Measurements from ENCODE around the gene RGS16. TPM values are rescaled to one million over a fixed set of nuclear protein-coding genes. Genes with fewer than 3 reads are reported as not detected.
A peak's percentile ranks its signal among the peaks of the same experiment; 100 is the strongest.

The RGS16 gene
- total RNA-seq, 1 donor from 2014 or later: 5.1 TPM

DNA sequence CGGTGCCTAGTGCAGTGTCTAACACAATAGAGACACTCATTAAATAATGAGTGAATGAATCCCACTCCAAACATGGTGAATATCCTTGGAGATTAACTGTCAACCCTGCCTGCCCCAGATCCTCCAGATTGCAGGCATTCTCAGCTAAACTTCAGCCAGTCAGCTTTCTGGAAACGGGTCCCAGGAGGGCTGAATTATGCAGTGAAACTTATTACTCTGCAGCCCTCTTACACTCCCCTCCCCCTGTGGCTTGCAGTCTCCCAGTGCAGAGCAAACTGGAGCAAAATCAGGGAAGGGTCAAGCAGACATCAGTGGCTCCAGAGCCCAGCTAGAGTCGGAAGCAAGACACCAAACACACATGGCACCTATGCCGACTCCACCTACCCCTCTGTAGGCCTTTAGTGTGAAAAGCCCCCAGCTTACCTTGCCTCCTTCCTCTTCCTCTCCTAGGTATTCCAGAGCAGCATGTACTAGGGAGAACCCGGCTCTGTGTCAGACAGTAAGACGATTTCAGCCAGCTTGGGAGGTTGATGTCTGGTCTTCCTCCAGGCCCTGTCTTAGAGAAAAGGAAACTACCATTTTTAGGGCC, 6.5 kb upstream of the RGS16 start:
- DNase-seq (ENCODE audit: low read depth): no peak

DNA sequence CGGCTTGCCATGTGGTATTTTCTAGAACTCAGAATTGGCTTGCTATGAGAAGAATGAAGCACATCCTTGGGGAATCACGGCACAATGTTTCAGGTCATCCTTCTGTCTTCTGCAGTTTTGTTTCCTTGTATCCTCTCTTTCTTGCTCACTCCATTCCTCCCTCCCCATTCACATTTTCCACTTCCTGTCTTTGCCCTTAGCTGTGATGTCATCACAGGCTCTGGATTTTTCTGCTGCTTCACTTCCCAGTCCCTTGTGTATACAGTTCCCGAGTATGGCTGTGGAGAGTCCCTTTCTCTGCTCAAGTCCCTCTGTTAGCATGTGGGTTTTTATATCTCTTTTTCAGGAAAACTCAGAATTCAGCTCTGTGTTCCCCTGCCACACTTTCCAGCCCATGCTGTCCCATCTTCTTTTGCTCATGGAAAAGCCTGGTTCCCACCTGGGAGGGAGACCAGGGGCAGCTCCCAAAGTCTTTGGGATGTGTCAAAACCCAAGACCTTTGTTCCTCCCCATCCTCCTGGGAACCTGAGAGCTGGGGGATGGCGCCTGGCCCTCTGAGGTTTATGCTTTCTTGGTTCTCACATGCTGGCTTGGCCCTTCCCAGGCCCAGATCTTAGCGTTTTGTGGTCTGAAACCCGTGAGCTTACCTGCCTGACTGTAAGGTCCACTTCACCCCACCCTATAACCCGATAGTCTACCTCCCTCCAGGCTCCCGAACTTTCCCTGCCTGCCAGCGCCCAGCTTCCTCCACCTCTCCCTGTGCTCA, 4.8 kb upstream of the RGS16 start:
- DNase-seq (ENCODE audit: low read depth): peak; percentile 17

DNA sequence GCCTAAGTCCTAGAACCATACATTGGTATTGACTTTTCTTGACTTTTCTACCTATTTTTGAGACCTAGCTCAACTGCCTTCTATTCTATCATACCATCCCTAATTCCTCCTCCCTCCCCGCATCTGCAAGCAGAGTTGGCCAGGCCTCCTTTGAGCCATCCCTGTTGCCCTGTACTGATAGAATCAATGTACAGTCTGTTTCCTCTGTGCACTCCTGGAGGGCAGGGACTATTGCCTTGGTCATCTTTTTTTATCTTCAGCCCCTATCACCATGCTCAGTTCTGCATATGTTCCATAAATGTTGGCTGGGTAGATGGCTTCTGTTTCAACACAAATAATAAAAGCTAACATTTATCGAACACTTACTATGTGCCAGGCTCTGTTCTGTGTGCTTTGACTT, 4.0 kb upstream of the RGS16 start:
- DNase-seq (ENCODE audit: low read depth): no peak

DNA sequence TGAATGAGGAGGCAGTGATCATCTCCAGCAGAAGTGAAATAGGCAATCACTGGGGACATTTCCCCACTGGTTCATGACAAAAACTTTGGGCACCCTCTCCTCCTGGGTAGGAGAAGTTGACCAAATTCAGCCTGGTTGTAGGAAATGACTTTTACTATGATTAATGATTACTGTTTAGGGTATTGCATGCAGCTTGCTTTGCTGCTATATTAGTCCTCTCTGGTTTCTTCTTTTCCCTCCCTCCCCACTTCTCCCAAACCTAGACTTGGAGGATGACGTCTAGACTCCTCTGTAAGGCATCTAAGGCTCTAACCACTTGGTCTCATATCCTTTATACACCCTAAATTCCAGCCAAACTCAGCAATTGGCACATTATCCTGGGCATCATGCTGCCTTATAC, 3.4 kb upstream of the RGS16 start:
- DNase-seq (ENCODE audit: low read depth): no peak

DNA sequence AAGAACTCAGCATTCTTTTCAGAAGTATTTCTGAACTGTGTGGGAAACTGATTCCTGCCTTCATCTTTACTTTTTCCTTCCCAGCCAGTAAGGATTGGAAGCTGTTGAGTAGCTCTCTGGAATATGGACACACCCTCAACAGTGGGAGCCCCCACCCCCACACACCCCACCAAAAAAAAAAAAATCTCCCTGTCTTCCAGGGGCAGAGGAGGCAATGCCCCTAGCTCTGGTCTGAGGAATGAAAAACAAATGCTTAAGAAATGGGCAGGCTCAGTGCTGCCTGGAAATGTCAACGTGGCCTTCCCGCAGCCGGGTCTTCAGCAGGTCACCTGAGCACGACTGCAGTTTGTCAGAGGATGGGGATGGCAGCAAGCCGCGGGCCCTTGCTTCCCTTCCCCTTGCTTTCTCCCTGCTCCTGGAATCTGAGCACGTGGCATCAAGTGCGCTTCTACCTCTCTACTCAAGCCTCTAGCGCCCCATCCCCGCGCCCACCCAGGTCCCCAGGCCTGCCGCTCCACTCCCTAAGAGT, 479 bp downstream of the RGS16 start:
- DNase-seq (ENCODE audit: low read depth): no peak

DNA sequence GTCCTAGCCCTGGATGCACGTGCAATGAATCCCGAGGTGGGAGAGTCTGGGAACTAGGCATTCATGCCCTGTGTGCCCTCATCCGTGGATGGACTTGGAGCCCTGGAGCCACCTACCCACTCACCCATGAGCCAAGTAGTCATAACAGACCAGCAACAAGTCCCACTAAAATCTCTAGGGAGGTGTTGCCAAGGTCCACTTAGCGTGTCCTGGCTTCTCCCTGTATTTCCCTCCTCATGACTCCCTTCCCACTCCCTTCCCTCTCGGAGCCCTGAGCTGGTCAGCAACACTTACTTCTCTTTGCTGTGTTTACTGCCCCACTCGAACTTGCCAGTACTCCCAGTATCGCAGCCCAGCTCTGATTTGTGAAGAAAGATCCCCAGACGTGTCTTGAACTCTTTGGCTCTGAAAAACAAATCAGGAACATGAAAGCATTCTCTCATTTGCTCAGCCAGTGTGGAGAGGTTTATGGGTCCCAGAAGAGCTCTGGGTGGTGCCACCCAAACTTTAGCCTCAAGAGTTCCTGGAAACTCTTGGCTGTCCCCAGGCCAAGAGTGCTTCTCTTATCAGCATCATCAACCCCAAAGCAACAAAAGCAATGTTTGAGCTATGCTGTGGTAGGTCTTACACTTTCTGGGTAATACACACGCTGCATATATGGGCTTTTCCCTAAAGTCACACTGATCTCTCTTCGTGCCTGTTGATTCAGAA, 1.1 kb downstream of the RGS16 start:
- no peak for DNase-seq (ENCODE audit: low read depth)

DNA sequence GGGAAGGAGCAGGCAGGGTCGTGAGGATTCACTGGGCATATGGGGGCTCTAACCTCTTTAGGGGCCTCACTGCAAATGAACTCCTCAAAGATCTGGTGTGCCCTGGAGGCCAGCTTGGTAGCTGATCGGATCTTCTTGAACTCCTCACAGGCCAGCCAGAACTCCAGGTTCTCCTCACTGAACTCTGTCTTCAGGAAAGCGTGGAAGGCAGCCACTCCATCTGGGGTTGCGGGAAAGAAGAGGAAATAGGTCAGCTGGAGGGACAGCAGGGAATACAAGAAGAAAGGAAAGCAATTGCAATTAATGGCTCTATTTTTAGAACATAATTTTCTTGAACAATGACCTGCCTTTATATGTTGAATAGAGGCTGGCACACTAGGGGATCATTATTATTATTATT, 2.3 kb downstream of the RGS16 start:
- no peak for DNase-seq (ENCODE audit: low read depth)

DNA sequence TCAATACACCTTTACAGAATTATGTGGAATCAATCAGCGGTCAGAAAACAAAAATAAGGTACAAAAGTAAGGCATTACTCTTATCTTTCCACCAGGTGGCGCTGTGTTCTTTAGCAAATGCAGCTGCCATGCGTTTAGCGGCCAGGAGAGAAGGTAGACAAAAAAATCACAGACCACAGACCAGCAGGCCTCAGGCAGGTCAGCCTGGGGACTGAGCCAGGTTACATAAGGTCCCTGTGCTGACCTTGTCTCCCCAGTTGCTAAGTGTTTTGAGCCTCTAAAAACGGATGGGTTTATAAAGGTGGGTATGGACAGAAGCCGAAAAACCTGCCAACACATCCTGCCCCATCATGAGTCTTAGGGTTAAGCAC, 2.8 kb downstream of the RGS16 start:
- peak; percentile 88 for DNase-seq (ENCODE audit: low read depth)

DNA sequence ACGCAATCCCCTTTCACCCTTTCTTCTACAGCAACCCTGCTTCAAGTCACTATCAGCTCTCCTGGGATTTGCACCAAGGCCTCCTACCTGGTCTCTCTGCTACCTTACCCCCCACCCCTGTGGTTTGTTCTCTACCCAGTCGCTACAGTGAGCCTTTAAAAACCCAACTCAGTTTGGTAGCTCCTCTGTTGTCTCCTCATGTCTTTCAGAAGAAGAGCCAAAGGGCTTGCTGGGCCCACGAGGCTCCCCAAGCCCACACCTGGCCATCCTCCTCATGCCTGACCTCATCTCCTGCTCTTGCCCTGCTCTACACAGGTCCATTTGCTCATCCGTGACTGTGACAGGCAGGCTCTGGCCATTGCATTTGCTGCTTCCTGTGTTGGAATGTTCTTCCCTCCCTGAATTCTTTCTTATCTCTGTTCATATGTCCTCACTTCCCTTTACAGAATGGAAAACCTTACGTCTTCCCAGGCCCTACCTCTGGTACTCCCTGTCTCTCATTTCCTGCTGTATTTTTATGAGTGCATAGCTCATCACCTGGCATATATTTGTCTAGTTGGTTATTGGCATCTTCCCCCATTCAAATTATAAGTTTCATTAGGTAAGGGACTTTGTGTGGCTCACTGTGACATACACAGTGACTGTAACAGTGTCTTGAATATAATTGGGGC, 3.3 kb downstream of the RGS16 start:
- DNase-seq (ENCODE audit: low read depth): no peak

DNA sequence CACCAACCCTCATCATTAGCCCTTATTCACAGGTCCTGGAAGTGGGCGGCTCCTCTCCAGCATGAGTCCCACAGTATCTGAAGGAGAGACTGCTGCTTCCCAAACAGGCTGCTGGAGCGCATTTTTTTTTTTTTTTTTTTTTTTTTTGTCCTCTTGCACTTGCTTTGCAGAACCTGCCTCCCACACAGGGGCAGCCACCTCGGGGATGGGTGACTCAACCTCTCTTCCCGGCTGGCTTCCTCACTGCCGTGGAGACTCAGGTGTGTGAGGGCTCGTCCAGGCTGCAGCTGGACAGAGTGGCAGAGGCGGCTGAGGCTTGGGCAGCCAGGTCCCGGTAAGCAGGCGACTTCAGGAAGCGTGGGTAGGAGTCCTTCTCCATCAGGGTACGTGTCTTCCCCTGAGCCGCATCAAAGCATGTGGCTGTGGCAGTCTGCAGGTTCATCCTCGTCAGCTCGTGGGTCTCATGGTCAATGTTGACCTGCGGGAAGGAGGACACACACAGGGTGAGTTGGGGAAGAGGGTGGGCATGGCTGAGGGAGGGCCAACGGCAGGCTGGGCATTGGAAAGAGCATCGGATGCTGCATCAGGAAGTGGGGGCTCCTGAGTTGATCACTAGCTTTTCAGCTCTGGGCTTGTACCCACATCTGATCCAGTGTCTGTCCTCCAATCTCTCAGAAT, 4.0 kb downstream of the RGS16 start:
- DNase-seq (ENCODE audit: low read depth): no peak

DNA sequence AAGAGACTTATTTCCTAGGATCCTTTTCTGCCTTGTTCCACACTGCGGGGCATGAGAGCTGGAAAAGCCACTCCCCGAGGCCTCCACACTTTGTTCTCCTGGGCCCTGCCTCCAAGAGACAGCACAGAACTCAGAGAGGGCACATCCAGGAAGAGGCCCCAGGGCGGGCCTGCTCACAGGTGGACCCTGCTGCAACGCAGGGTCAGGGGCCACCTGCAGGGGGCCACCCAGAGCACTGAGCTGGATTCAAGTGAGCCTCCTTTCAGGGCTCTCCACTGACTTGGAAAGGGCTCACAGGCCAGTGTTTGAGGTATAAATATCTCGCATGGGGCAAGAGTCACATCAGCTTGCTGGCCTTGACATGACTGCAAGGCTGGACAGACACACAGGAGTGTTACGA, 4.8 kb downstream of the RGS16 start:
- no peak for DNase-seq (ENCODE audit: low read depth)

DNA sequence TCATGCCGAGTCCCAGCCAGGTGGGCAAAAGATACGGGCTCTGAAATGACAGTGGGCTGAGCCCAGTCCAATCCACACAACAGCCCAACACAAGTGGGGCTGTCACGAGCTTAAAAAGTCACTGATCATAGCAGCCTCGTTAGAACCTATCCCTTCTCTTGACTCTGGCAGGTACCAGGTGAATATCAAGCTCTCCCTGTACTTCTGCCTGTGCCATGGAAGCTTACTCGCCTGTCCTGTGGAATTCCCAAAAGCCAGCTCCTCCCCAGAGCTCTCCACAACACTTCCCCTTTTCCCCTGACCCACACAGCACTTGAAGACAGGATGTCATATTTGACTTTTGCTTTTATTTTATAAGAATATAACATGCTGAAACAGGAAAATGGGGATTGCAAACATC, 5.9 kb downstream of the RGS16 start:
- DNase-seq (ENCODE audit: low read depth): no peak

DNA sequence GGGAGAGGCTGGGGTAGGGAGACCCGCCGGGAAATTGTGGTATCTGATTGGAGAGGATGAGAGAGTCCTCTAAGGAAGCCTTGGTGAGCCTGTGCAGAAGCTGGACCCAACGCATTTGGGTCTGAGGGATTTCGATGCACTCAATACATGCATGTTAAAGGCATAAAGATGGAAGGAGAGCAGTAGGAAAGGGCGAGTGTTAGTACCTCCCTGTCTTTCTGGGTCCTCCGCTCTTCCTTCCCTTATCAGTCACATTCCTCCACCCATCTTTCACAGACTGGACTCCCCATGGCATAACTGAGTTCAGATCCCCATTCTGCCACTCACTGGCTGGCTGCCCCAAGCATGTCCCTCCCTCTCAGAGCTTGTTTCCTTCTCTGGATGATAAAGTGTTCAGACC, 7.3 kb downstream of the RGS16 start:
- no peak for DNase-seq (ENCODE audit: low read depth)

DNA sequence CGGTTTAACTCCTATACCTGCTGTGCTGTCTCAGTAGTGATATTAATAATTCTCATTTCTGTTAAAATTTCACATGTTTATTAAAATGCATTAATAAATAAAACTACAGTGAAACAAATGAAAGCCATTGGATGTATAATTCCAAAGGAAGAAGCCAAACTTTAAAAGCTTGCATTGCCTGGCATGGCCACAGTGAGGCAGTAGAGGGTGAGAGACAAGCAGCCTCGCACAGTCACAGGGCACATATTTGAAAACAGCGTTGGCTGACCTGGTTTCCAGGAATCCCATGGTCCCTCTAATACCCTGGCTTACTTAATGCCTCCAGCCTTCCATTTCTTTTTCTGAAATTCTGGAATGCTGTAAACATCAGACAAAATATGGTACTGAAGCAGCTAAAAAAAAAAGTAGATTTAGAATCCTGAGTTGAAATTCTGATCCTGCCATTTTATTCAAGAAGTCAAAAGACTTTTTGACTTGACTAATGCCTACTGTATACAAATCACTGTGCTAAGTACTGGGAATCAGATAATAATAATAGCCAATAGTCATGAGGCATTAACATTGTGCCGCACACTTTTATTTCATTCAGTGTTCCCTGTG, 8.4 kb downstream of the RGS16 start:
- DNase-seq (ENCODE audit: low read depth): peak; percentile 71

DNA sequence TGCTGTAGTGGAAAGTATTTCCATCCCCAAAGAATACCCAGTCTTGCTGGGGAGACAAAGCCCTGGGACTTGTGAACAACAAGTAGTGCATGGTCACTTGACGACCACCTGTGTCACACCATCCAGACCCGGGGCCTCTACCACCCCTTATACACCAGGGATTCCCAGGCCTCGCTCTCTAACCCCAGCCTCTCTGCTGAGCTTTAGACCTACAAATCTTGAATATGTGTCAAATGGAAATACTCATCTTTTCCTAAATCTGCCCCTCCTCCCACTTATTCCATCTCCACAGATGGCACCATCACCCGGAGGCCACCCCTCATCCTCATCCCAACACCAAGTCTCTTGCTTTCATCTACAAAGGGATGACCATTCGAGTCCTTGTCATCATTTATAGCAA, 14.3 kb downstream of the RGS16 start:
- DNase-seq (ENCODE audit: low read depth): no peak

DNA sequence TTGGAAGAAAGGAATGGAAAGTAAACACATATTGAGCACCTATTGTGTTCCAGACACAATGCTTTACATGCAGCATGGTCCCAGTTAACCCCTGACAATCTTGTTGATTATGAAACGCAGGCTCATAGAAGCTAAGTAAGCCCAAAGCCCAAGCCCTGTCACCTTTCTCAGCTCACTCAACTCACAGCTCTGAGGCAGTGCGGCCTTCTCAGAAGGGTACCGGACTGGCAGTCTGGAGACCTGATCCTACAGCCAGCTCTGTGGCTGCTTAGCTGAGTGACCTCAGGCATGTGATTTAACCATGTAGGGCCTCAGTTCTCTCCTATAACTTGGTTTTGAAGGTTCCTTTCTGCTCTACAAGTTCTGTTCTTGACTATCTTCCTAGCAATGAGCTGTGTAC, 14.7 kb downstream of the RGS16 start:
- DNase-seq (ENCODE audit: low read depth): no peak

DNA sequence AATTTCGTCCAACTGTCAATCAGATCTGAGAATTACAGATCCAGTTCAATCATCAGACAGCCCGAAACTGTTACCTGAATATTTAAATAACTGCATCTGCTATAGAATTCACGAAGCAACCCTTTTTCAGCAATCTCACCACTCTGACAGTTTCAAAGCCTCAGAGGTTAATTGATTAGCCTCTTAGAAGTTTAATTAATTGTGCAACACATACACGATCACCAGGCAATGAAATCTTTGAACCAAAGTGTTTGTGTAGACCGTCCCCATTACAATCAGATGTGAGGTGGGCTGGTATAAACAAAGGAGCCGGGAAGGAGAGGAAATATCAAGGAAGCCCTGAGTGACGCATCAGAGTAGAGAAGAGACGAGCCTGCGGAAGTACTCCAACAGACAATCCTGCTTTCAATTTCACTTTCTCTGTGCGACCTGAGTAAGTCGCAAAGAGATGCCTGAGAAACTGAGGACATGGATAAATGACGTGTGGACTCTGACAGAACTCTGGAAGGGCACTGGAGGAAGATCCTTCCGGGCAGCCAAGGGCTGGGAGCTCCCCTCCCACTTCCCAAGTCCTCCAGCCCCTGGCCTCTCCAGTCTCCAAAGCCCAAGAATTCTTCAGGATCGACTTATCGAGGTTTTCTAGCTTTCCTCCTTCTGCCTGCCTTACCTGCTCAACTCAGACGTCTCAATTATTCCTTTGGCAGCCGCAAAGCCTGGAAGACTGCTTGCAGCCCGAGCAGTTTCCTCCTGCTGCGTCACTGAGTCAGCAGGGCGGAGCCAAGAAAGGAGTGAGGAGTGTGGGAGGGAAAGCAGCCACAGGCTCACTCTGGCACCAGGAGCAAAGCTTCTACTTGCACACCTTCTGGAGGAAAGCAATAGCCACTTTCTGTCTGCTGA, 15.4 kb downstream of the RGS16 start, which contains the start of gene RNASEL:
TSS of gene RNASEL (minus strand) at position 757 of the 897 bp plus-strand sequence. CDS start 2,450 bp downstream, outside the sequence.
- DNase-seq (ENCODE audit: low read depth): peak; percentile 67

DNA sequence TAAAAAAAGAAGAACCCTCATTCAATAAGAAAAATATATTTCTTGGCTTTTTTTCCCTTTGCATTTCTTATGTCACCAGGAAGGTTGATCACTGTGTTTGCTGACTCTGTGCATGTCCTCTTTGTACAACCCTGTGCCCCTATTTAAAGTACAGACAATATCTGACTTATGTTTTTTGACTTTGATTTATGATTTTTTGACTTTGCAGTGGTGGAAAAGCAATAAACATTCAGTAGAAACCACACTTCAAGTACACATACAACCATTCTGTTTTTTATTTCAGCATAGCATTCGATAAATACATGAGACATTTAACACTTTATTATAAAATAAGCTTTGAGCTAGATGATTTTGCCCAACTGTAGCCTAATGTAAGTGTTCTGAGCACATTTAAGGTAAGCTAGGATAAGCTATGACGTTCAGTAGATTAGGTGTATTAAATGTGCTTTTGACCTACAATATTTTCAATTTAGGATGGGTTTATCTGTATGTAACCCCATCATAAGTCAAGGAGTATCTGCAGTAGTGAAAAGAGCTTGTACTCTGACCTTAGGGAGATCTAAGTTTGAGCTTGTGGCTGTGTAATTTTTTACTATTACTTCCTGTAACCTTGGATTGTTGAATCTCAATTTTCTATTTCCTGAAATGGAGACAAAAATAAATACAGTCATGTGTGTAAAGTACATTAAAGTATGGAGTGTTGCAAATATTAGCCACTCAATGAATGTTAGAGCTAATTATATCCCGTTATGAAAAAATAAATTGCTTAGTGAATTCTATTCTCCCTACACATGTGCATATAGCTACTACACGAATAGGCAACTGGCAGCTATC, 16.3 kb downstream of the RGS16 start:
- no peak for DNase-seq (ENCODE audit: low read depth)

DNA sequence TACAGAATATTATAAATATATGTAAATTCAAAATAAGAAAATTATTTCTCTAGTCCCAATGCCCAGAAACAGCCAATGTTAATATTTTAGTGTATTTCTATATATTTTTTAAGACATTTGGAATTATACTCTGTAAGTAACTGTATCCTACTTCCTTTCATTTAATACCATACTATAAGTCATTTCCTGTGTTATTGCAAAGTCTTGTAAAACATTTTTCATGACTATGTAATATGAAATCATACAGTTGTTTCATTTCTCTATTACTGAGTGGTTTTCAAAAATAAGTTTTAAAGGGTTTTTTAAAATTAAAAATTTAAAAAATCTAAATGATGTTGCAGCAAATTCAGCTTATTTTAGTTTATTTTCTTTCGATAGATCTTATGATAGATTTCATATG, 17.1 kb downstream of the RGS16 start:
- no peak for DNase-seq (ENCODE audit: low read depth)
